ENCODE data around the gene GINS3. TPM values are rescaled to one million over a fixed set of nuclear protein-coding genes. Genes with fewer than 3 reads are reported as not detected.

The GINS3 gene
- total RNA-seq, 2 donors from 2014 or later: 5.1 to 8.9 TPM

DNA sequence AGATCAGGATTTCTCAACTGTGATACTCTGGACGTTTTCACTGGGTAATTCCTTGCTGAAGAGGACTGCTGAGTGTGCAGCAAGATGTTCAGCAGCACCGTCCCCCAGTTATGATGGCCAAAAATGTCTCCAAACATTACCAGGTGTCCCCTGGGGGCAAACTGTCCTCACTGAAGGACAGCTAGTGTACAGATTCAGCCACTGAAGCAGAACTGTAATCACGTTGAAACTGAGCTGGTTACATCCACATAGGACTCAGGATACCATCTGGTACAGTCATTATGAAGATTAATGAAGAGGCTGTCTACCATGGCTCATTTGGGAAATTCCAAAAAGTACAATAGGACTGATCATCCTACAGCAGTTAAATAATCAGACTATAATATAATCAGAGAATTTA is 43.3 kb upstream of the GINS3 start:
- 43% methylated on average over 3 of the region's 3 CpGs for WGBS
- DNase-seq (ENCODE audit: low spot score): no peak
- Histone ChIP-seq H3K4me3 (no peak overlapping the region), H3K9me3 (no peaks in the 10 kb centered on the region), H3K36me3 (no peaks in the 10 kb centered on the region), H3K4me1 (replicated peaks) (no peaks in the 10 kb centered on the region), H3K27ac (no peak overlapping the region), H3K27me3 (replicated peaks; ENCODE audit: insufficient read depth) (no peaks in the 10 kb centered on the region)
- TF ChIP-seq, protein P1, sequence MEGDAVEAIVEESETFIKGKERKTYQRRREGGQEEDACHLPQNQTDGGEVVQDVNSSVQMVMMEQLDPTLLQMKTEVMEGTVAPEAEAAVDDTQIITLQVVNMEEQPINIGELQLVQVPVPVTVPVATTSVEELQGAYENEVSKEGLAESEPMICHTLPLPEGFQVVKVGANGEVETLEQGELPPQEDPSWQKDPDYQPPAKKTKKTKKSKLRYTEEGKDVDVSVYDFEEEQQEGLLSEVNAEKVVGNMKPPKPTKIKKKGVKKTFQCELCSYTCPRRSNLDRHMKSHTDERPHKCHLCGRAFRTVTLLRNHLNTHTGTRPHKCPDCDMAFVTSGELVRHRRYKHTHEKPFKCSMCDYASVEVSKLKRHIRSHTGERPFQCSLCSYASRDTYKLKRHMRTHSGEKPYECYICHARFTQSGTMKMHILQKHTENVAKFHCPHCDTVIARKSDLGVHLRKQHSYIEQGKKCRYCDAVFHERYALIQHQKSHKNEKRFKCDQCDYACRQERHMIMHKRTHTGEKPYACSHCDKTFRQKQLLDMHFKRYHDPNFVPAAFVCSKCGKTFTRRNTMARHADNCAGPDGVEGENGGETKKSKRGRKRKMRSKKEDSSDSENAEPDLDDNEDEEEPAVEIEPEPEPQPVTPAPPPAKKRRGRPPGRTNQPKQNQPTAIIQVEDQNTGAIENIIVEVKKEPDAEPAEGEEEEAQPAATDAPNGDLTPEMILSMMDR (IDR thresholded peaks at IDR 0.05): no peak
- TF ChIP-seq POLR2A (IDR thresholded peaks at IDR 0.05): no peak
- TF ChIP-seq POLR2AphosphoS5 (IDR thresholded peaks at IDR 0.05): no peak
- intact Hi-C loops (cut with DNase I): no loop called here

DNA sequence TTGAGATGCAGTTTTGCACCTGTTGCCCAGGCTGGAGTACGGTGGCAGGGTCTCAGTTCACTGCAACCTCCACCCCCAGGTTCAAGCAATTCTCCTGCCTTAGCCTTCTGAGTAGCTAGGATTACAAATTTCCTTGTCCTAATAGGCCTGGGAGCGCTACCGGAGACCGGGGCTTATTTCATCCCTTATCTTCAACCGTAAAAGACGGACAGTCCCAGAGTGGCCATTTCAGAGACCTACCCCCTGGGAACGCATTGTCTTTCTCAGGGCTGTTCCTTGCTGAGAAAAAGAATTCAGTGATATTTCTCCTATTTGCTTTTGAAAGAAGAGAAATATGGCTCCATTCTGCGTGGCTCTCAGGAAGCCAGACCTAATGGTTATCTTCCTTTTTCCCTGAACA is 39.6 kb upstream of the GINS3 start:
- Histone ChIP-seq H3K27ac (no peak overlapping the region), H3K27me3 (replicated peaks; ENCODE audit: insufficient read depth) (no peaks in the 10 kb centered on the region), H3K36me3 (no peaks in the 10 kb centered on the region), H3K4me3 (no peak overlapping the region), H3K9me3 (no peaks in the 10 kb centered on the region), H3K4me1 (replicated peaks) (no peaks in the 10 kb centered on the region)
- TF ChIP-seq POLR2A (IDR thresholded peaks at IDR 0.05) (no peak), POLR2AphosphoS5 (IDR thresholded peaks at IDR 0.05) (no peak)
- TF ChIP-seq, protein P1 (IDR thresholded peaks at IDR 0.05): no peak
- intact Hi-C loops (cut with DNase I): no loop called here
- 85% methylated on average over 8 of the region's 8 CpGs for WGBS
- no peak for DNase-seq (ENCODE audit: low spot score)

DNA sequence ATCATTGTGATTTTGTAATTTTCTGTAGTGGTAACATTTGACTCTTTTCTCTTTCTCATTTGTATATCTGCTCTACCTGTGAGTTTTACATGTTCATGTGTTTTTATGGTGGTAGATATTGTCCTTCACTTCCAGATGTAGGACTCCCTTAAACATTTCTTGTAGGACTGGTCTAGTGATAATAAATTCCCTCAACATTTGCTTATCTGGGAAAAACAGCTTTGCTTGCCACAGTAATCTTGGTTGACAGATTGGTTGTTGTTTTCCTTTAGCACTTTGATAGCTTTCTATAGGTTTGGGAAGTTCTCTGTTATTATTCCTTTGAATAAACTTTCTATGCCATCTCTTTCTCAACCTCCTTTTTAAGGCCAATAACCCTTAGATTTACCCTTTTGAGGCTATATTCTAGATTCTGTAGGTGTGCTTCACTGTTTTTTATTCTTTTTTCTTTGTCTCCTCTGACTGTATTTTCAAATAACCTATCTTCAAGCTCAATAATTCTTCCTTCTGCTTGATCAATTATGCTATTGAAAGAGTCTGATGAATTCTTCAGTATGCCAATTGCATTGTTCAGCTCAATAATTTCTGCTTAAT is 32.1 kb upstream of the GINS3 start:
- H3K4me1 ChIP-seq (replicated peaks): no peaks in the 10 kb centered on the region
- intact Hi-C loops (cut with DNase I): no loop called here
- no peak overlapping the region for H3K27ac ChIP-seq
- no peak for DNase-seq (ENCODE audit: low spot score)
- TF ChIP-seq, protein P1 (IDR thresholded peaks at IDR 0.05): no peak
- H3K36me3 ChIP-seq: no peaks in the 10 kb centered on the region
- no peaks in the 10 kb centered on the region for H3K27me3 ChIP-seq (replicated peaks; ENCODE audit: insufficient read depth)
- no peaks in the 10 kb centered on the region for H3K9me3 ChIP-seq
- no peak overlapping the region for H3K4me3 ChIP-seq

DNA sequence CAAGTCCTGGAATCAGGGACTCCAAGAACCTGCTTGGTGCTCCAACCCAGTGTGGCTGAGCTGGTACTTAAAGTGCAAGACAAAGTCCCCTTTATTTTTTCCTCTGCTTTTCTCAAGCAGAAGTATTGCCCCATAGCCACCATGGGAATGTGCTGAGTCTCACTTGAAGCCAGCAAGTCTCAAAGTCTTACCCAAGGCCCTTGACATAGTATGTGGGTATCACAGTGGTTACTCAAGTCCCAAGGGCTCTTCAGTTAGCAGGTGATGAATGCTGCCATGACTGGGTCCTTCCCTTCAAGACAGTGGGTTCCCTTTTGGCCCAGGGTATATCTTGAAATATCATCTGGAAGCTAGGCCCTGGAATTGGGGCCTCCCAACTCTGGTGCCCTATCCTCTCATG is 30.5 kb upstream of the GINS3 start:
- TF ChIP-seq, protein P1 (IDR thresholded peaks at IDR 0.05): no peak
- no peak for TF ChIP-seq POLR2AphosphoS5 (IDR thresholded peaks at IDR 0.05)
- TF ChIP-seq POLR2A (IDR thresholded peaks at IDR 0.05): no peak
- Histone ChIP-seq H3K27ac (no peak overlapping the region), H3K27me3 (replicated peaks; ENCODE audit: insufficient read depth) (no peaks in the 10 kb centered on the region), H3K4me1 (replicated peaks) (no peaks in the 10 kb centered on the region), H3K4me3 (no peak overlapping the region), H3K9me3 (no peaks in the 10 kb centered on the region), H3K36me3 (no peaks in the 10 kb centered on the region)
- DNase-seq (ENCODE audit: low spot score): no peak
- intact Hi-C loops (cut with DNase I): no loop called here

DNA sequence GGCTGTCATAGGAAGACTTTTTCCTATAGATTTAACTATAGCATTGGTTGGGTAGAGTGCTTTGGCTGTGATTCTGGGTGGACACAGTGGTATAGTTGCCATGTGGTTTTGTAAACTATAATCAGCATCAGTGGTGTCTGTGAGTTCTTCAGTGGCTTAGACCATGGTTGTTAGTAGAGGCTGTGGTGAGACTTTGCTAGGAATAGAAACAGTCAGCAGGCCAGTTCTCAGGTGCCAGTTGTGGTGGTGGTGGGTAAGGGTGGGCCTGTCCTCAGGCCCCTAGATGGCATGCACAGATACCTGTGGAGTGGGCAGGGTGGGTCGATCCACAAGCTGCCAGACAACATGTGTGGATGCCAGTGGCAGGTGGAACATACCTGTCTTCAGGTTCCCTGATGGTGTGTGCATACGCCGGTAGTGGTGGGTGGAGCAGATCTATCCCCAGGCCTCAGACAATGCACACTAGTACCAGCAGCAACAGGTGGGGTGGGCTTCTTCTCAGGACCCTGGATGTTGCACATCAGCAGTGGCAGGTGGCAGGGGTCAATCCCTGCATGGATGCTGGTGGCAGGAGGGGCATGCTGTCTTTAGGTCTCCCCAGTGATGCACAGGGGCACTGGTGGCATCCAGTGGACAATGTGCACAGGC is 28.4 kb upstream of the GINS3 start:
- no peak overlapping the region for H3K27ac ChIP-seq
- no peak for DNase-seq (ENCODE audit: low spot score)
- no peak overlapping the region for H3K4me3 ChIP-seq
- 86% methylated on average over 3 of the region's 3 CpGs for WGBS
- H3K9me3 ChIP-seq: no peaks in the 10 kb centered on the region
- TF ChIP-seq POLR2A (IDR thresholded peaks at IDR 0.05): no peak
- TF ChIP-seq, protein P1 (IDR thresholded peaks at IDR 0.05): no peak
- H3K4me1 ChIP-seq (replicated peaks): no peaks in the 10 kb centered on the region
- H3K36me3 ChIP-seq: no peaks in the 10 kb centered on the region
- no peaks in the 10 kb centered on the region for H3K27me3 ChIP-seq (replicated peaks; ENCODE audit: insufficient read depth)
- intact Hi-C loops (cut with DNase I): no loop called here
